ENCODE measurements around the gene FANCC. TPM values are rescaled to one million over a fixed set of nuclear protein-coding genes. Genes with fewer than 3 reads are reported as not detected.
A peak's percentile ranks its signal among the peaks of the same experiment; 100 is the strongest.

FANCC gene
- total RNA-seq, 1 experiment from 2014 or later, result 19.4 TPM

DNA sequence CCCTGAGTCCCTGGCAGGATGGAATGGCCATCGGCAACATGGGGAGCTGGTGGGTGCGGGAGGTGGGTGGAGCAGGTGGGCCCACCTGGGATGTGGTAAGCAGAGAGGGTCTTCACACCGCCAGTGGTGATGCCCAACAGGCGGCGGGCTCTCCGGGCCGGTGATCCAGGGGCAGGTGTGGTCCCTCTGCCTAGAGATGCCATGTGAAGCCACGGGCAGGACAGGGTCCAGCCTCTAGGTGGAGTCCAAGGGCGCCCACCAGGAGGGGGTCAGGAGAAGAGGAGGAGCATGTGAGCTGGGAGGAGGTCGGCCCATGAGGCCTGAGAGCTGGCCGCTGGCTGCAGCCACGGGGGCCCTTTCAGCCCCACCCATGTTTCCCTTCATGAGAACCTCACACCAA is 221.1 kb downstream of the FANCC start:
- ChIA-PET RAD21 (ENCODE audit: low non-redundant PET in 1 of 2, low total read pairs in 2 of 2, uncharacterized antibody in 2 of 2, unreplicated experiment in 2 of 2) (no interaction called here), CTCF (no interaction called here)

DNA sequence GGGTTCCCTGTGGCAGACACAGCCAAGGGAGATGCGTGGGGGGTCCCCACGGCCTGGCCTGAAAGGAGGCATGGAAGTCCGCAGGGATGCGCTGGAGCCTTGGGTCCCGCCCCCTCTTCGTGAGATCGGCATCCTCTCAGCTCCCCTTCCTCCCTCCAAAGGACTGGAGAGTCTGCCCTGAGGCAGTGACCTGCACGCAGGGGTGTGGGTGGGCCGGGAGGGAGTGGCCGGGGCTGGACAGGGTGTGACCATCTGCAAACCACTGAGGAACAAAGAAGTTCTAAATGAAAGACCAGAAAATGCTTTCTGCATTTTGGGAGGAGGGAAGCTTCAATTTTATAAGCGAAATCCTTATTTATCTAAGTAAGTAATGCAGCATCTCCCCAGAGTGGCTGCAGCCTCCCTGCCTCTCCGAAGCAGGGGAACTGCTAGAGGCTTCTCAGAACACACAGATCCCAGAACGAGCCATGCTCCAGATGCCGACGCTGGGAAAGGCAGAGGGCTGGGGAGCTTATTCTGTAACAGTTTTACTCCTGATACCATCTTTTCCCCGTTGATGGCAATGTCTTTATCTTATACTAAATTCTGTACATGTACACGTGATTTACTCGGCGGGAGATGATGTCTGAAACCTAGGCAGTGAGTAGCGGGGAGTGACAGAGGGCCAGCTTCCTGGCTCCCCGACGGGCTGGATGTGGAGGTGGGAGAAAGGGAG is 221.7 kb downstream of the FANCC start:
- ChIA-PET POLR2A (no interaction called here), RAD21 (ENCODE audit: low non-redundant PET in 1 of 2, low total read pairs in 2 of 2, uncharacterized antibody in 2 of 2, unreplicated experiment in 2 of 2) (no interaction called here), CTCF (no interaction called here)
- intact Hi-C loops (cut with micrococcal nuclease), result no loop called here
- Histone ChIP-seq H4K20me1 (ENCODE audit: insufficient read depth) (no peaks in the 10 kb centered on the region), H3K27me3 (ENCODE audit: insufficient read depth, low read length) (no peaks in the 10 kb centered on the region), H3K27ac (ENCODE audit: low read depth, low read length) (no peak overlapping the region), H3K9me2 (ENCODE audit: insufficient read depth) (no peaks in the 10 kb centered on the region), H3K4me1 (ENCODE audit: control insufficient read depth in 1 of 2, insufficient read depth in 2 of 2, low read length in 2 of 2) (peaks cover 13 to 26% of the 10 kb centered on the region in 2 experiments), H2AFZ (ENCODE audit: low read depth, low read length, poor library complexity, severe bottlenecking) (no peak overlapping the region), H3K9me3 (ENCODE audit: control insufficient read depth in 1 of 2, insufficient read depth in 1 of 2, low read depth in 1 of 2, low read length in 2 of 2) (no peaks in the 10 kb centered on the region), H3K36me3 (ENCODE audit: control insufficient read depth in 1 of 2, insufficient read depth in 2 of 2, low read length in 2 of 2) (no peaks in the 10 kb centered on the region), H3K4me3 (replicated peaks in 1 of 2; ENCODE audit: low read depth in 1 of 2, low read length in 2 of 2) (no peak overlapping the region), H3K4me2 (ENCODE audit: low read length) (no peak overlapping the region), H3K79me2 (ENCODE audit: insufficient read depth, low read length) (no peaks in the 10 kb centered on the region), H3K9ac (ENCODE audit: low read length) (no peak overlapping the region)
- no TSS peak for BruUV-seq (replicated peaks)
- TF ChIP-seq, protein P1, sequence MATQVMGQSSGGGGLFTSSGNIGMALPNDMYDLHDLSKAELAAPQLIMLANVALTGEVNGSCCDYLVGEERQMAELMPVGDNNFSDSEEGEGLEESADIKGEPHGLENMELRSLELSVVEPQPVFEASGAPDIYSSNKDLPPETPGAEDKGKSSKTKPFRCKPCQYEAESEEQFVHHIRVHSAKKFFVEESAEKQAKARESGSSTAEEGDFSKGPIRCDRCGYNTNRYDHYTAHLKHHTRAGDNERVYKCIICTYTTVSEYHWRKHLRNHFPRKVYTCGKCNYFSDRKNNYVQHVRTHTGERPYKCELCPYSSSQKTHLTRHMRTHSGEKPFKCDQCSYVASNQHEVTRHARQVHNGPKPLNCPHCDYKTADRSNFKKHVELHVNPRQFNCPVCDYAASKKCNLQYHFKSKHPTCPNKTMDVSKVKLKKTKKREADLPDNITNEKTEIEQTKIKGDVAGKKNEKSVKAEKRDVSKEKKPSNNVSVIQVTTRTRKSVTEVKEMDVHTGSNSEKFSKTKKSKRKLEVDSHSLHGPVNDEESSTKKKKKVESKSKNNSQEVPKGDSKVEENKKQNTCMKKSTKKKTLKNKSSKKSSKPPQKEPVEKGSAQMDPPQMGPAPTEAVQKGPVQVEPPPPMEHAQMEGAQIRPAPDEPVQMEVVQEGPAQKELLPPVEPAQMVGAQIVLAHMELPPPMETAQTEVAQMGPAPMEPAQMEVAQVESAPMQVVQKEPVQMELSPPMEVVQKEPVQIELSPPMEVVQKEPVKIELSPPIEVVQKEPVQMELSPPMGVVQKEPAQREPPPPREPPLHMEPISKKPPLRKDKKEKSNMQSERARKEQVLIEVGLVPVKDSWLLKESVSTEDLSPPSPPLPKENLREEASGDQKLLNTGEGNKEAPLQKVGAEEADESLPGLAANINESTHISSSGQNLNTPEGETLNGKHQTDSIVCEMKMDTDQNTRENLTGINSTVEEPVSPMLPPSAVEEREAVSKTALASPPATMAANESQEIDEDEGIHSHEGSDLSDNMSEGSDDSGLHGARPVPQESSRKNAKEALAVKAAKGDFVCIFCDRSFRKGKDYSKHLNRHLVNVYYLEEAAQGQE (IDR thresholded peaks at IDR 0.05; ENCODE audit: low read depth), result no peak
- no peak for TF ChIP-seq POLR2AphosphoS5 (IDR thresholded peaks at IDR 0.05; ENCODE audit: low read depth, low read length)
- no peak for DNase-seq (ENCODE audit: low read depth, low spot score)
- no peak for ATAC-seq

More for the DNA sequence above, 221.1 kb downstream of the FANCC start:
- DNase-seq (ENCODE audit: low read depth, low spot score), result no peak
- Histone ChIP-seq H4K20me1 (ENCODE audit: insufficient read depth) (no peaks in the 10 kb centered on the region), H3K36me3 (ENCODE audit: control insufficient read depth in 1 of 2, insufficient read depth in 2 of 2, low read length in 2 of 2) (no peaks in the 10 kb centered on the region), H3K9ac (ENCODE audit: low read length) (no peak overlapping the region), H3K27ac (ENCODE audit: low read depth, low read length) (no peak overlapping the region), H3K9me3 (ENCODE audit: control insufficient read depth in 1 of 2, insufficient read depth in 1 of 2, low read depth in 1 of 2, low read length in 2 of 2) (no peaks in the 10 kb centered on the region), H3K9me2 (ENCODE audit: insufficient read depth) (no peaks in the 10 kb centered on the region), H3K79me2 (ENCODE audit: insufficient read depth, low read length) (no peaks in the 10 kb centered on the region), H3K4me2 (ENCODE audit: low read length) (no peak overlapping the region), H3K4me3 (replicated peaks in 1 of 2; ENCODE audit: low read depth in 1 of 2, low read length in 2 of 2) (no peak overlapping the region), H3K4me1 (ENCODE audit: control insufficient read depth in 1 of 2, insufficient read depth in 2 of 2, low read length in 2 of 2) (peaks cover 11 to 20% of the 10 kb centered on the region in 2 experiments), H3K27me3 (ENCODE audit: insufficient read depth, low read length) (no peaks in the 10 kb centered on the region), H2AFZ (ENCODE audit: low read depth, low read length, poor library complexity, severe bottlenecking) (no peak overlapping the region)
- POLR2A ChIA-PET, result interaction anchor here (0.5 kb wide), 1 partner anchor 373 kb away, joined by 5 read pairs; no protein-coding TSS in a partner anchor
- TF ChIP-seq, protein P2, sequence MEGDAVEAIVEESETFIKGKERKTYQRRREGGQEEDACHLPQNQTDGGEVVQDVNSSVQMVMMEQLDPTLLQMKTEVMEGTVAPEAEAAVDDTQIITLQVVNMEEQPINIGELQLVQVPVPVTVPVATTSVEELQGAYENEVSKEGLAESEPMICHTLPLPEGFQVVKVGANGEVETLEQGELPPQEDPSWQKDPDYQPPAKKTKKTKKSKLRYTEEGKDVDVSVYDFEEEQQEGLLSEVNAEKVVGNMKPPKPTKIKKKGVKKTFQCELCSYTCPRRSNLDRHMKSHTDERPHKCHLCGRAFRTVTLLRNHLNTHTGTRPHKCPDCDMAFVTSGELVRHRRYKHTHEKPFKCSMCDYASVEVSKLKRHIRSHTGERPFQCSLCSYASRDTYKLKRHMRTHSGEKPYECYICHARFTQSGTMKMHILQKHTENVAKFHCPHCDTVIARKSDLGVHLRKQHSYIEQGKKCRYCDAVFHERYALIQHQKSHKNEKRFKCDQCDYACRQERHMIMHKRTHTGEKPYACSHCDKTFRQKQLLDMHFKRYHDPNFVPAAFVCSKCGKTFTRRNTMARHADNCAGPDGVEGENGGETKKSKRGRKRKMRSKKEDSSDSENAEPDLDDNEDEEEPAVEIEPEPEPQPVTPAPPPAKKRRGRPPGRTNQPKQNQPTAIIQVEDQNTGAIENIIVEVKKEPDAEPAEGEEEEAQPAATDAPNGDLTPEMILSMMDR (IDR thresholded peaks at IDR 0.05 in 2 of 3, conservative IDR thresholded peaks at IDR 0.05 in 1 of 3; ENCODE audit: borderline replicate concordance in 1 of 3, insufficient read depth in 1 of 3, low read depth in 2 of 3, low read length in 2 of 3), result peak; percentile 7 to 34 (median 31); a peak in 5 of 6 replicates
- TF ChIP-seq JUND (IDR thresholded peaks at IDR 0.05), result no peak
- intact Hi-C loops (cut with micrococcal nuclease), result no loop called here
- no TSS peak for BruUV-seq (replicated peaks)
- peak; percentile 39; the same call in 1 of the 2 replicates for ATAC-seq
